OCI-LY3 (cell line): ENCODE measurements around the gene PCNA.

Source experiments
- H2AFZ ChIP-seq: fragments of 200-600, 300-600 bp; shearing (Covaris generic); 2 replicates; pipeline ENCODE4 v1.6.0; 2014; ENCODE audit warnings: antibody characterized with exemption, low read depth, low read length
- H3K27ac ChIP-seq: fragments of 200-600, 300-600 bp; sonication (generic); 2 replicates; pipeline ENCODE4 v1.5.1; 2014; ENCODE audit warnings: mild to moderate bottlenecking, low read length, moderate library complexity, mixed read lengths
- H3K27me3 ChIP-seq: fragments of 200-600, 300-600 bp; sonication (generic); 2 replicates; pipeline ENCODE4 v1.6.1; 2014; ENCODE audit warnings: low read depth, low read length, mixed read lengths
- H3K36me3 ChIP-seq: fragments of 200-600, 300-600 bp; sonication (generic); replicated peaks from 2 replicates; pipeline ENCODE3; 2014; ENCODE audit warnings: low read depth, low read length, mixed read lengths
- H3K4me1 ChIP-seq: fragments of 300-600, 200-600 bp; sonication (generic); 2 replicates; pipeline ENCODE4 v1.6.1; 2014; ENCODE audit warnings: low read length, mixed read lengths
- H3K4me2 ChIP-seq: fragments of 200-600, 300-600 bp; sonication (generic); 2 replicates; pipeline ENCODE4 v1.6.1; 2014; ENCODE audit warnings: low read length, mixed read lengths
- H3K4me3 ChIP-seq: fragments of 300-600, 200-600 bp; sonication (generic); 2 replicates; pipeline ENCODE4 v1.5.1; 2014; ENCODE audit warnings: antibody characterized with exemption, mild to moderate bottlenecking, low read length, moderate library complexity
- H3K79me2 ChIP-seq: fragments of 300-600, 200-600 bp; shearing (Covaris generic); 2 replicates; pipeline ENCODE4 v1.6.1; 2014; ENCODE audit warnings: mild to moderate bottlenecking, low read length, mixed read lengths
- H3K9ac ChIP-seq: fragments of 300-600, 200-600 bp; shearing (Covaris generic); 2 replicates; pipeline ENCODE4 v1.6.0; 2014; ENCODE audit warnings: mild to moderate bottlenecking, low read length, moderate library complexity
- H3K9me3 ChIP-seq: fragments of 200-600, 300-600 bp; shearing (Covaris generic); 2 replicates; pipeline ENCODE4 v1.6.1; 2014; ENCODE audit warnings: low read length, mixed read lengths; ENCODE audit not compliant: insufficient read depth
- H4K20me1 ChIP-seq: fragments of 200-600, 300-600 bp; sonication (generic); 2 replicates; pipeline ENCODE4 v1.6.1; 2016; ENCODE audit warnings: low read length, mixed read lengths; ENCODE audit not compliant: insufficient read depth
- EZH2phosphoT487 ChIP-seq: fragments of 200-600 bp; shearing (Covaris generic); IDR thresholded peaks from 2 replicates; pipeline ENCODE4 v1.6.1; 2018; ENCODE audit warnings: antibody characterized with exemption, mixed run types, low read depth
- TF ChIP-seq, protein P1 (sequence below): fragments of 200-600, 300-600 bp; sonication (generic); IDR thresholded peaks from 2 replicates; pipeline ENCODE4 v1.5.1; 2014; ENCODE audit warnings: antibody characterized with exemption, low read length, low read depth

The PCNA gene

DNA sequence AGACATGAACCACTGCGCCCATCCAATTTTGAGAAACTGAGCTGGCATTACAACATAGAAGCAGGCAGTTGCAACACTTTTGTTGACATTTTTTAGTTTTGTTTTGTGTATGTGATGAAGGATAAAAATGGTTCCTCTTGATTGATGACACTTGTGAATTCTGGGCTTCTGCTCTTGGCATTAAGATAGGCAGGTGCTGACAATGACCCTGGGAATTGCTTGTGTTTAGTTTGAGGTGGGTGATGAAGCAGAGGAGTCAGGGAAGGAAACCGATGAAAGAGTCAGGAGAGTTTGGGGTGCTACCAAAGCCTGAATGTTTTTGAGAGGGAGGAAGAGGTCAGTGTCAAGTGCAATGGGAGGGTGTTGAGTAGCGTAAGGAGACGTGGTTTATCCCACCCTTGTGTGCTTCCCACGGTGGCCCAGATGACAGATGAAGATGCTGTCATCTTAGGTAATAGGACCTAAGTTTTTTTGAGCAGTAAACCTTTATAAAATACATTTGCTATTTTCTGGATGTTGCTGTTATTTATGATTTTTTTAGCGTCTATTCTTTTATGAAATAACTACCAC is 26.4 kb upstream of the PCNA start:
- Histone ChIP-seq H4K20me1 (peaks cover 71% of the 10 kb centered on the region), H3K36me3 (peaks cover 7% of the 10 kb centered on the region), H3K27me3 (no peaks in the 10 kb centered on the region), H3K27ac (no peak overlapping the region), H3K4me2 (no peak overlapping the region), H3K9ac (no peak overlapping the region), H3K9me3 (no peaks in the 10 kb centered on the region), H3K4me1 (peaks cover 28% of the 10 kb centered on the region), H3K79me2 (peaks cover 86% of the 10 kb centered on the region), H3K4me3 (no peak overlapping the region), H2AFZ (no peak overlapping the region)
- TF ChIP-seq, protein P1, sequence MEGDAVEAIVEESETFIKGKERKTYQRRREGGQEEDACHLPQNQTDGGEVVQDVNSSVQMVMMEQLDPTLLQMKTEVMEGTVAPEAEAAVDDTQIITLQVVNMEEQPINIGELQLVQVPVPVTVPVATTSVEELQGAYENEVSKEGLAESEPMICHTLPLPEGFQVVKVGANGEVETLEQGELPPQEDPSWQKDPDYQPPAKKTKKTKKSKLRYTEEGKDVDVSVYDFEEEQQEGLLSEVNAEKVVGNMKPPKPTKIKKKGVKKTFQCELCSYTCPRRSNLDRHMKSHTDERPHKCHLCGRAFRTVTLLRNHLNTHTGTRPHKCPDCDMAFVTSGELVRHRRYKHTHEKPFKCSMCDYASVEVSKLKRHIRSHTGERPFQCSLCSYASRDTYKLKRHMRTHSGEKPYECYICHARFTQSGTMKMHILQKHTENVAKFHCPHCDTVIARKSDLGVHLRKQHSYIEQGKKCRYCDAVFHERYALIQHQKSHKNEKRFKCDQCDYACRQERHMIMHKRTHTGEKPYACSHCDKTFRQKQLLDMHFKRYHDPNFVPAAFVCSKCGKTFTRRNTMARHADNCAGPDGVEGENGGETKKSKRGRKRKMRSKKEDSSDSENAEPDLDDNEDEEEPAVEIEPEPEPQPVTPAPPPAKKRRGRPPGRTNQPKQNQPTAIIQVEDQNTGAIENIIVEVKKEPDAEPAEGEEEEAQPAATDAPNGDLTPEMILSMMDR, result no peak
- no peak for TF ChIP-seq EZH2phosphoT487

DNA sequence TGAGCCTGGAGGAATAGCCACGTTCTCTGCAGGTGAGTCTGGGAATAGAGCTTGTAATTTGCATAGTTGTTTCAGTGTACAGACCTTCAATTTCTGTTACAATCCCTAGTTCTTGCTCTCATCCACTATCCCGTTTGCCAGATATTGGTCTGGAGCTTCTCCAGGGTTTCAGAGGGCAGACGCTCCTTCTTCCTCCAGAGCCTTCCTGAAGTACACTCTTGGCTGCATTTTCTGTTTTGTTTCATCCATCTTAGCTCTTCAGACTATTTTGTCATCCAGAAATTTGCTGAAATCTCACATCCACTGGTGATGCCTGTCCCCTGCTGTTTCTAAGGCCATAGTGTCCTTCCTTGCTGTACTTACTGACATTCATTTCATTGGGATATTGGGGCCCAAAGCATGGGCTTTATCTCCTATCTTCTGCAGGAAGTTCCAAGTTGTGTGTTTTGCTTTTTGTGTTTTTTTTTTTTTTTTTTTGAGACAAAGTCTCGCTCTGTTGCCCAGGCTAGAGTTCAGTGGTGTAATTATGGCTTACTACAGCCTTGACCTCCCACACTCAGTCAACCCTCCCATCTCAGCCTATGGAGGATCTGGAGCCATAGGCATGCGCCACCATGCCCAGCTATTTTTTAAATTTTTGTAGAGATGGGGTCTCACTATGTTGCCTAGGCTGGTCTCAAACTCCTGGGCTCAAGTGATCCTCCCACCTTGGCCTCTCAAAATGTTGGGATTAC is 25.8 kb upstream of the PCNA start:
- Histone ChIP-seq H2AFZ (no peak overlapping the region), H3K27ac (no peak overlapping the region), H4K20me1 (peaks cover 71% of the 10 kb centered on the region), H3K27me3 (no peaks in the 10 kb centered on the region), H3K36me3 (peaks cover 7% of the 10 kb centered on the region), H3K4me1 (peaks cover 28% of the 10 kb centered on the region), H3K4me3 (no peak overlapping the region), H3K9ac (no peak overlapping the region), H3K9me3 (no peaks in the 10 kb centered on the region), H3K79me2 (peaks cover 88% of the 10 kb centered on the region), H3K4me2 (no peak overlapping the region)
- TF ChIP-seq, protein P1, result no peak
- TF ChIP-seq EZH2phosphoT487, result no peak

DNA sequence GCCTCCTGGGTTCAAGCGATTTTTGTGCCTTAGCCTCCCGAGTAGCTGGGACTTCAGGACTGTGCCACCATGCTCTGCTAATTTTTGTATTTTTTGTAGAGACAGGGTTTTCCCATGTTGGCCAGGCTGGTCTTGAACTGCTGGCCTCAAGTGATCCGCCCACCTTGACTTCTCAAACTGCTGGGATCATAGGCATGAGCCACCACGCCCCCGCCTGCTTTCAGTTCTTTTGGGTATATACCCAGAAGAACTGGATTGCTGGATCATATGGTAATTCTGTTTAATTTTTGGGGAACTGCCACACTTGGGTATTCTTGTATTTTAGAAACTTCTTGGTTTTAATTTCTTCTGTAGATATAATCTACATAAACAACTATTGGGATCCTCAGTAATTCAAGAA is 24.1 kb upstream of the PCNA start:
- H3K4me1 ChIP-seq, result peaks cover 28% of the 10 kb centered on the region
- H3K27me3 ChIP-seq, result no peaks in the 10 kb centered on the region
- no peak overlapping the region for H3K27ac ChIP-seq
- peaks cover 76% of the 10 kb centered on the region for H4K20me1 ChIP-seq
- H3K9me3 ChIP-seq, result no peaks in the 10 kb centered on the region
- no peak overlapping the region for H2AFZ ChIP-seq
- H3K9ac ChIP-seq, result no peak overlapping the region
- H3K79me2 ChIP-seq, result peaks cover 89% of the 10 kb centered on the region
- no peak overlapping the region for H3K4me2 ChIP-seq
- no peak overlapping the region for H3K4me3 ChIP-seq
- TF ChIP-seq EZH2phosphoT487, result no peak
- TF ChIP-seq, protein P1, result no peak
- peaks cover 7% of the 10 kb centered on the region for H3K36me3 ChIP-seq

DNA sequence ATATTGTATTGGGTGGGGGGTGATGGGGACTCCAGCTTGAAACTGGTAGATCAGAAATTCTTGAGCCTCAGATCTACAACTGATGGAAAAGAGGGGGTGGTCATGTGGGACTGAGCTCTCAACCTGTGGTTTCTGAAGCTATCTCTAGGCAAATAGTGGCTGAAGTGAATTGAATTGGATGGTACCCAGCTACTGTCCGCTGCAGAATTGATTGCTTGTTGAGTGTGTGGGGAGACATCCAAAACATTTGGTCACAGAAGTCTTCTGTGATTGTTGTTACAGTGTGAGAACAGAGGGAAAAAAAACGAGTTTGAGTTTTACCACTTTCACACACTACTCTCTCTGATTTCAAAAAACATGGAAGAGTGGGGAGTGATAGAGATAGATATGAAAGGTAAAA is 21.9 kb upstream of the PCNA start:
- Histone ChIP-seq H4K20me1 (peaks cover 60% of the 10 kb centered on the region), H3K36me3 (peaks cover 7% of the 10 kb centered on the region), H3K27ac (no peak overlapping the region), H3K27me3 (no peaks in the 10 kb centered on the region), H3K9me3 (no peaks in the 10 kb centered on the region), H3K79me2 (peaks cover 83% of the 10 kb centered on the region), H3K9ac (no peak overlapping the region), H3K4me2 (no peak overlapping the region), H3K4me1 (peaks cover 21% of the 10 kb centered on the region), H2AFZ (no peak overlapping the region), H3K4me3 (no peak overlapping the region)
- TF ChIP-seq, protein P1, result no peak
- TF ChIP-seq EZH2phosphoT487, result no peak
